Esophagus squamous epithelium (tissue), 5 donors: ENCODE data around the gene MTRR. TPM values are rescaled to one million over a fixed set of nuclear protein-coding genes. Genes with fewer than 3 reads are reported as not detected.

ENCODE experiments used
- DNase-seq: peaks from one replicate; lab custom pipeline; 2025; lab: John Stamatoyannopoulos, UW
- H3K27ac ChIP-seq, 4 donors: fragments of 200-600 bp; sonication (generic); one replicate each; pipeline ENCODE4 v1.5.1; 2016 to 2019; ENCODE audit warnings: mild to moderate bottlenecking in 1 of 4
- H3K27me3 ChIP-seq, 4 donors: fragments of 200-600 bp; sonication (generic); 1 replicate in 3 of 4; 2 replicates in 1 of 4; pipeline versions ENCODE4 v1.5.1 to v1.6.0; 2017 to 2021; ENCODE audit warnings: antibody characterized with exemption in 1 of 4
- H3K36me3 ChIP-seq, 3 donors: fragments of 200-600 bp; sonication (generic); one replicate each; pipeline ENCODE4 v1.5.1; 2016 to 2019
- H3K4me1 ChIP-seq, 3 donors: fragments of 200-600 bp; sonication (generic); one replicate each; pipeline ENCODE4 v1.5.1; 2017 to 2019
- H3K4me3 ChIP-seq, 4 donors: fragments of 200-600 bp; sonication (generic); 1 replicate in 3 of 4; 2 replicates in 1 of 4; pipeline ENCODE4 v1.5.1; 2016 to 2019; ENCODE audit warnings: mild to moderate bottlenecking in 2 of 4, moderate library complexity in 1 of 4
- H3K9me3 ChIP-seq, 3 donors: fragments of 200-600 bp; sonication (generic); one replicate each; pipeline ENCODE4 v1.5.1; 2016 to 2019
- POLR2A ChIP-seq, 4 donors: fragments of 450-650 bp; IDR thresholded peaks; one replicate each; pipeline ENCODE4 v1.6.1; 2017; ENCODE audit warnings: antibody characterized with exemption in 4 of 4, mild to moderate bottlenecking in 4 of 4, moderate library complexity in 3 of 4
- WGBS, 2 donors: methylation state at CpG; one replicate each; pipeline ENCODE4 v1.1.5; 2018; 5-methylcytosine and 5-hydroxymethylcytosine counted together
- intact Hi-C: fragments of 100-400 bp; cut with DNase I; formaldehyde crosslinking; loops from one replicate; pipeline ENCODE4 v1.15.0; 2022
- total RNA-seq, 4 donors: library from RNA; depleted of rRNA; stranded (reverse); fragments of >200 nt; gene quantifications; one replicate each; pipeline ENCODE4 v1.1.0, GENCODE V29; 2016
- TF ChIP-seq, protein P1 (sequence below), 6 experiments: fragments of 450-650 bp in 4 of 6; fragments of 200-600 bp in 2 of 6; sonication (generic) in 2 of 6; IDR thresholded peaks; one replicate each; pipeline ENCODE4 v1.5.1; 2016 to 2019; ENCODE audit warnings: antibody characterized with exemption in 6 of 6, mild to moderate bottlenecking in 4 of 6, moderate library complexity in 4 of 6
- donor health status: DM: yes; HTN: yes; CAD: no.

MTRR gene
- total RNA-seq, 4 donors from 2014 or later: 12.7 to 33.2 (median 21.0) TPM

DNA sequence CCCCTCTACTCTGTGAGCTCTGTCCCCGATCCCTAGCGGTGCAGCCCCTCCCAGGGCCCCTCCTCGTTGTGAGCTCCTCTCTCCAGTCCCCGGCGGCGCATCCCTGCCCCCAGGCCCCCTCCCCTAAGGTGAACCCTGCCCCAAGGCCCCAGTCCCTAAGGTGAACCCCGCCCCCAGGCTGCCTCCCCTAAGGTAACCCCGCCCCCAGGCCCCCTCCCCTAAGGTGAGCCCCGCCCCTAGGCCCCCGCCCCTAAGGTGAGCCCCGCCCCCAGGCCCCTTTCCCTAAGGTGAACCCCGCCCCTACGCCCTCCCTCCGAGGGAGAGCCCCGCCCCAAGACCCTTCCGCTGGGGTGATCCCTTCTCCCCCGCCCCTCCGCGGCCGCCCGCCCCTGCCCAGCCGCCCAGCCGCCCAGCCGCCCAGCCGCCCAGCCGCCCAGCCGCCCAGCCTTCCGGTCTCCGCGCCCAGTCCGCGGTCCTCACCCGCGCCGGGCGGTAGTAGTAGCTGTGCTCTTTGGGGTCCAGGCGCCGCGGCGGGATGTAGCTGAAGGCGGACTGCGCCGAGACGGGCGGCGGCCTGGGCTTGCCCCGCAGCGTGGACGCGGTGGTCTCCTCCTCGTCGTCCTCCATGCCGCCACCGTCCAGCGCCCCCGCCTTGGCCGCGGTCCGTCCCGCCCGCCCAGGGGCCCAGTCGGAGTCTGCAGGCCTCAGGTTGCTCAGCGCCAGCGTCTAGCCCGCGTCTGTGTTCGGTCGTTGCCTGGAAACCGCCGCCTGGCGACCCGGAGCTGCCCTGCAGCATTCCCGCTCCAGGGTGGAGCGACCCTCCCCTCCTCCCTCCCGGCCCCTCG, 18.3 kb upstream of the MTRR start, which contains the start of gene CFAP90:
CFAP90 (minus strand) TSS at position 739 of the 845 bp plus-strand sequence; CDS start at position 627, 112 bp downstream.
- Histone ChIP-seq H3K27me3 (peaks cover 0 to 46% (median 3%) of the 10 kb centered on the region in 4 donors), H3K9me3 (no peaks in the 10 kb centered on the region), H3K4me3 (peak within 1 kb of the TSS; percentile 37 to 72 (median 49)), H3K36me3 (no peaks in the 10 kb centered on the region), H3K4me1 (peaks cover 9 to 27% (median 19%) of the 10 kb centered on the region in 3 donors), H3K27ac (no peak within 1 kb of the TSS)
- no peak for TF ChIP-seq POLR2A (IDR thresholded peaks at IDR 0.05)
- TF ChIP-seq, protein P1, sequence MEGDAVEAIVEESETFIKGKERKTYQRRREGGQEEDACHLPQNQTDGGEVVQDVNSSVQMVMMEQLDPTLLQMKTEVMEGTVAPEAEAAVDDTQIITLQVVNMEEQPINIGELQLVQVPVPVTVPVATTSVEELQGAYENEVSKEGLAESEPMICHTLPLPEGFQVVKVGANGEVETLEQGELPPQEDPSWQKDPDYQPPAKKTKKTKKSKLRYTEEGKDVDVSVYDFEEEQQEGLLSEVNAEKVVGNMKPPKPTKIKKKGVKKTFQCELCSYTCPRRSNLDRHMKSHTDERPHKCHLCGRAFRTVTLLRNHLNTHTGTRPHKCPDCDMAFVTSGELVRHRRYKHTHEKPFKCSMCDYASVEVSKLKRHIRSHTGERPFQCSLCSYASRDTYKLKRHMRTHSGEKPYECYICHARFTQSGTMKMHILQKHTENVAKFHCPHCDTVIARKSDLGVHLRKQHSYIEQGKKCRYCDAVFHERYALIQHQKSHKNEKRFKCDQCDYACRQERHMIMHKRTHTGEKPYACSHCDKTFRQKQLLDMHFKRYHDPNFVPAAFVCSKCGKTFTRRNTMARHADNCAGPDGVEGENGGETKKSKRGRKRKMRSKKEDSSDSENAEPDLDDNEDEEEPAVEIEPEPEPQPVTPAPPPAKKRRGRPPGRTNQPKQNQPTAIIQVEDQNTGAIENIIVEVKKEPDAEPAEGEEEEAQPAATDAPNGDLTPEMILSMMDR (IDR thresholded peaks at IDR 0.05): peak in 2 of 6 experiments; percentile 5 to 24
- 0% methylated on average over 1 of the region's 76 CpGs; no CpG with 5 or more reads in 1 of the 2 donors for WGBS, 2 donors
- no peak for DNase-seq
- intact Hi-C loops: no loop called here

DNA sequence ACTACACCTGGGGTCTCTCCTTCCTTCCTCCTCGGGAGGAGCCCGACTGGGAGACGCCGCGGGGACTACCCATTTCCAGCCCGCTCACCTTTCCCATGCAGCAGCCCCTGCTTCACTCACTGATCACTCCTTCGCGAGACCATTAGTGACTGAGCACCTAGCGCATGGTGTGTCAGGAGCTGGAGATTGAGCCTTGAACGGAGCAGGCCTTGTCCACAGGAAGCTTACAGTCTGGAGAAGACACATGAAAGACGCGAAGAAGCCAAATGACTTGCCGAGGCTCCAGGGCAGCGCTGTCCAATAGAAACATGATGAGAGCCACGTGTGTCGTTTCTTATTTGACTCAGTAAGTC, 17.7 kb upstream of the MTRR start:
- no peak for TF ChIP-seq POLR2A (IDR thresholded peaks at IDR 0.05)
- TF ChIP-seq, protein P1 (IDR thresholded peaks at IDR 0.05): no peak
- no peak for DNase-seq
- peak overlapping the region; percentile 37 to 72 (median 49) for H3K4me3 ChIP-seq
- no peak overlapping the region for H3K27ac ChIP-seq
- intact Hi-C loops: no loop called here
- H3K27me3 ChIP-seq: peaks cover 0 to 40% (median 3%) of the 10 kb centered on the region in 4 donors
- no peaks in the 10 kb centered on the region for H3K36me3 ChIP-seq
- H3K4me1 ChIP-seq: peaks cover 9 to 27% (median 19%) of the 10 kb centered on the region in 3 donors
- WGBS, 2 donors: 69 to 83% methylated on average over 7 to 11 of the region's 16 CpGs
- H3K9me3 ChIP-seq: no peaks in the 10 kb centered on the region

DNA sequence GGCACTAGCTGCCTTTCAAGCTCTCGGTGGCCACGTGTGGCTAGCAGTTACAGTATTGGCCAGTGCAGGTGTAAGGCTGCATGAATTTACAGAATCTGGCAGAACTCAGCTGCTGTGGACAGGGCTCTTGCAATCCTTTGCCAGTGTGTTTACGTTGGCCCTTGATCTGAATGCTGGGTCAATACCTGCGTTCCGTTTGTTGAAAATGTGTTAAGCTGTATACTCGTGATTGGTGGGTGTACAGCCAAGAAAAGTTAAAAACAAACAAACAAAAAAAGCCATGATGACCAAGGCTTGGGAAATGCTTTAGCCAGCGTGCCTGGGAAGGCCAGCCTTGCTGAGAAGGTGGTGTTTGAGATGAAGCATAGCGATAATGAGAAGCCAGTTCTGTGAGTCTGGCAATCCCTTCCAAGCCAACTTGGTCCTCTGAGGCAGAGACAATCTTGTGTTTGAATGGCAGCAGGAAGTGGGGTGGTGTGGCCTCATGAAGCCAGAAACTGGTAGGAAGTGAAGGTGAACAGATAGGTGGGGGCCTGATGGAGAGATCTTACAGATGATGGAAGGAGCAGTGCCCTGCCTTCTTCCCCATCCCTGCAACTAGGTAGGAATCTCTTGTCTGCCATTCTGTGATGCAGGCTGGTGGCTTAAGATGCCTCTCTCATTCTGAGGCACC, 17.2 kb upstream of the MTRR start:
- H3K36me3 ChIP-seq: no peaks in the 10 kb centered on the region
- H3K27me3 ChIP-seq: peaks cover 0 to 40% (median 3%) of the 10 kb centered on the region in 4 donors
- DNase-seq: no peak
- intact Hi-C loops: no loop called here
- 86% methylated on average over 8 of the region's 8 CpGs for WGBS, 2 donors
- no peaks in the 10 kb centered on the region for H3K9me3 ChIP-seq
- H3K27ac ChIP-seq: no peak overlapping the region
- H3K4me3 ChIP-seq: no peak overlapping the region
- H3K4me1 ChIP-seq: peaks cover 9 to 27% (median 19%) of the 10 kb centered on the region in 3 donors
- TF ChIP-seq, protein P1 (IDR thresholded peaks at IDR 0.05): no peak
- no peak for TF ChIP-seq POLR2A (IDR thresholded peaks at IDR 0.05)

DNA sequence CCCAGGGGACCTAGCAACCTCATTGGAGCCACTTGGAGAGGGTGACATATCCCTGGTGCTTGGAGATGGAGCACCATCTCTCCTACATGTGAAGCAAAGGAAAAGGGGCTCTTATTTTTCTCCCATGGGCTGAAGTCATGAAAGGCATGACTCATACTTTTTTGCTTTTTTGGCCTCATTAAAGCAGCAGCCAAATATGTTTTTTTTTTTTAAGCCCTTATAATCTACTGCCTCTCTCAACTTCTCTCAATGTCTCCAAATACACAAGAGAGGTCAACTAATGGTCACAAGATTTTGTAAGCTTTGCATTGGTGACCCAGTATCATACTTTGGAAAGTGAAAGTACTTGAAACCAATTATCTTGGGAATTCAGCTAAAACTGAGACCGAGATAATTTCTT, 16.4 kb upstream of the MTRR start:
- TF ChIP-seq, protein P1 (IDR thresholded peaks at IDR 0.05): no peak
- TF ChIP-seq POLR2A (IDR thresholded peaks at IDR 0.05): no peak

More for the DNA sequence above, 16.4 kb upstream of the MTRR start:
- H3K36me3 ChIP-seq: peaks cover 0 to 2% (median 0%) of the 10 kb centered on the region in 3 donors
- peaks cover 9 to 27% (median 19%) of the 10 kb centered on the region in 3 donors for H3K4me1 ChIP-seq
- H3K27ac ChIP-seq: no peak overlapping the region
- H3K4me3 ChIP-seq: no peak overlapping the region
- H3K27me3 ChIP-seq: peaks cover 0 to 39% (median 3%) of the 10 kb centered on the region in 4 donors
- WGBS, 2 donors: 73 to 94% methylated on average over 1 of the region's 1 CpG
- intact Hi-C loops: no loop called here
- DNase-seq: no peak
- H3K9me3 ChIP-seq: no peaks in the 10 kb centered on the region
